ENCODE results near the gene OPRL1. TPM values are rescaled to one million over a fixed set of nuclear protein-coding genes. Genes with fewer than 3 reads are reported as not detected.
A peak's percentile ranks its signal among the peaks of the same experiment; 100 is the strongest.
"Not testable (repeated sequence)": the region's sequence is repeated elsewhere in the genome, so short reads cannot be mapped to it uniquely, and the experiment has no call there.

The OPRL1 gene
- total RNA-seq, 1 experiment from 2014 or later, result 5.0 TPM

DNA sequence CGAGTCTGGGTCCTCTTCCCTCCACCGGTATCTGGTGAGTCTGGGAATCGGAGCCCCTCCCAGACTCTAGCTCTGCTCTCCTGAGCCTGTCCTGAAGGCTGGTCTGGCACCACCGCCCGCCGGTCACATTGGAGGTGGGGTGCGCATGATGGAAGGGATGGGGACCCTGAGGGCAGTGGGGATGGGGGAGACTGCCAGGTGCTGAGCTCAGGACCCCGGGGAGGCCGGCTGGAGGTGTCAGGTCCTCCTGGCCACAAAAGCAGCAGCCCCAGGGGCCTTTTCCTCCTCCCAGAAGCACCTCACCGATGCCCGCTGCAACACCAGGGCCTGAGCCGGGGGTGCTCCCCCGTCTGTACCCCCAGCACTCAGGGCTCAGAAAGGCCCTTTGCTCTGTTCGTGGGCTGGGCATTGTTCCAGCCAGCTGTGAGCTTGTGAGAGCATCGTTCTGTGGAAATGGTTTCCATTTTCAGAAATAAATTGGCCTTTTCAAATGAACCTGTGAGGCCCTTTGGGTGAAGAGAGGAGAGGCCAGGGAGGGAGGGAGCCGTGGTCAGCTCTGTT, 30.0 kb downstream of the OPRL1 start:
- DNase-seq (ENCODE audit: low spot score), result no peak
- in situ Hi-C loops (cut with HindIII; ENCODE audit: low sequenced_read_pairs), result no loop called here

DNA sequence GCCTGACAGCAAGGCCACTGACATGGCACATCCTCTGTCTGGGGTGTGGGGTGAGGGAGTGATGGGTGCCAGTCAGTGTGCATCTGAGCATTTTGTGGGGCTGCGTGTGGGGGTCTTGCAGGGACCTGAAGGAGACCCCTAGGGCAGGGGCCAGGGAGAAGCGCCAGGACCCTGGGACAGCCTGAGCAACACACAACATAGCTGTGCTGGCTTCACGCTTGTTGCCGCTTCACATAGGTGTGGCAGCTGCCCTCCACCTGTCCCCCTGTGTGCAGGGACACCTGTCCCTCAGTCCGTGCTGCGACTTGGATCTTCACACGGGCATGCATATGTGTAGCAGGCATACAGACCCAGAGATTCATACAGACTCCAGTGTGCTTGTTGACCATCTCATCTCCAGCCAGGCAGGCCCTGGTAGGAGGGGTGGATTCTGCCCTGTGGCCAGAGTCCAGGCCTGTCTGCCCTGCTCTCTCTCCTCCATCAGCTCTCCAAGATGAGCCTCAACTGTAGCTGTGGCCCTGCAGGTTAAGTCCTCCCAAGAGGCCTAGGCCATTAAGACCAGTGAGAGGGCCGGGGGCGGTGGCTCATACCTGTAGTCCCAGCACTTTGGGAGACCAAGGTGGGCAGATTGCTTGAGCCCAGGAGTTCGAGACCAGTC, 30.7 kb downstream of the OPRL1 start:
- DNase-seq (ENCODE audit: low spot score), result peak; percentile 42
- in situ Hi-C loops (cut with HindIII; ENCODE audit: low sequenced_read_pairs), result no loop called here

DNA sequence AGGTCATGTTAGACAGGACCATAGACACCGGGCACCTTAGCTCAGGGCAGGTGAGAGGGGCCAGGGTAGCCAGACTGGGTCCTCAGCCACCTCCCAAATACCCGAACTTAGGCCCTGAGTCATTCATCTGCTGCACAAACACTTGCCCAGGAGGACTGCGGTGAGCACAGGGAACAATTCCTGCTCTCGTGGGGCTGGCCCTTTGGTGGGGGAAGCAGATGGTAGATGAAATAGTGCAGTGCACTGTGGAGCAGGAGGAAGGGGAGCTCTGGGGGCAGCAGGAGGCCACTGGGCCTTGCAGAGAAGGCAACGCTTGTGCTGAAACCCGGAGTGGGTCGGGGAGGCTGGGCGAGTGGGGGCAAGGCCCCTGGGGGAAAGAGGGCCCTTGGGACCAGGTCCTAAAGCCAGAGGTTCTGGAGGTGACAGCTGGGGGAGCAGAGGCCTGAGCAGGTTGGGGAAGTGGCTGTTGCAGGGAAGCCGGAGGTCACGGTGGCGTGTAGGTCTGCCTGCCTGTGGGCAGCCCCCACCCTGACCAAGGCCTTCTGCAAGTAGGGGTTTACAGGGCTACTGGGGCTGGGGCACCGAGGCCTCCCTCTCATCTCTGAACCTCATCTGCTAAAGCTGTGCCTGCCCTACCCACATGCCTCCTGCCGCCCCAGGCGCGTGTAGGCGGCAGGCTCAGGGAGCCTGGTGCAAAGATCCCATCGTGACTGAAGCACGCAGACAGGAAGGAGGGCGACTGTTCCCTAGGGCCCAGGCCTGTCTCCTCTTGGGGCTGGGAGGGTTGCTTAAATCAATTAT, 32.2 kb downstream of the OPRL1 start:
- in situ Hi-C loops (cut with HindIII; ENCODE audit: low sequenced_read_pairs), result no loop called here
- DNase-seq (ENCODE audit: low spot score), result no peak

DNA sequence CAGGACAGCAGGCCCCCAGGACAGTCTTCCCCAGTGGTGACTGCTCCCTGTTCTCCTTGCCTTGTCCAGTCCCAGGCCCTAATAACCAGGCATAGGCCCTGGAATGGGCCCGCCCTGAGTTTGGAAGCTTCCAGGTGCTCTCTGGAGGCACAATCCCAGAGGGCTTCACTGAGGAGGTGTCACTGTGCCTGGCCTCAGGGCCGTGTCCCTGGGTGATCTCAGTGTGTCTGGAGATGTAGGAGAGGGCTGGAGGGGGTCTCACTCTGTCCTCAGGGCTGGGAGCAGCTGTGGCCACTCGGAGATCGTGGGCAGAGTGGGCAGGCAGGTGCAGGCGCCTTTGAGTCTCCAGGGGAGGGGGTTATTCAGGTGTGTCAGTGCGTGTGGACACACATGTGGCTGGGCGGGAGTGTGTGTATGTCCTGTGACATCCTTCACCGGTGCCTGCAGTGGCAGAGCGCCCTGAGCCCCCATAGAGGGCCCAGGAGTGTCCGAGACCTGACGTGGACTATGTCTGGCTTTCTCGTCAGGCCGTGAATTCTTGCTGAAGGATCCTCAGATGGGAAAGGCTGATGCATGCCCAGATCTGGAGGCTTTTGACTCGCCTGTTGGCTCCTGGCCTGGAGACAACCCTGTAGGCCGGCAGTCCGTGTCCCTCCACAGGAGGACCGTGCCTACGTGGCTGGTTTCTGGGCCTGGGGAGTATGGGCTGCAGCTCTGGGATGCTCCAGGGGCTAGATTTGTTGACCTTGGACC, 33.0 kb downstream of the OPRL1 start:
- peak; percentile 70 for DNase-seq (ENCODE audit: low spot score)
- in situ Hi-C loops (cut with HindIII; ENCODE audit: low sequenced_read_pairs), result no loop called here

DNA sequence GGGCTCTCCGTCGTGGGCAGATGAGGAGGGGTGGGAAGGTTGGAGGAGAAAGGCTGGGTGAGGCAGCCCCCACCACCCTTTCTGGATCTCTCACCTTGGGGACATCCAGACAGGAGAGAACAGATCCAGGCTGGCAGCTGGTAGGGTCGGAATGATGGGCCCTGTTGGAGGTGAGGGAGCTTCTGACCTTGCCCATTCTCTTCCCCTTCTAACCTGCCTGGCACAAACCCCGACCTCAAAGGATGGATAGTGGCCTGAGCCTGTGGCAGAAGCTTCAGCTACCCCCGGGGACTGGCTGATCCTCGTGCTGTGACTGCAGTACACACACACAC, 33.5 kb downstream of the OPRL1 start:
- peak; percentile 47 for DNase-seq (ENCODE audit: low spot score)
- in situ Hi-C loops (cut with HindIII; ENCODE audit: low sequenced_read_pairs), result no loop called here

DNA sequence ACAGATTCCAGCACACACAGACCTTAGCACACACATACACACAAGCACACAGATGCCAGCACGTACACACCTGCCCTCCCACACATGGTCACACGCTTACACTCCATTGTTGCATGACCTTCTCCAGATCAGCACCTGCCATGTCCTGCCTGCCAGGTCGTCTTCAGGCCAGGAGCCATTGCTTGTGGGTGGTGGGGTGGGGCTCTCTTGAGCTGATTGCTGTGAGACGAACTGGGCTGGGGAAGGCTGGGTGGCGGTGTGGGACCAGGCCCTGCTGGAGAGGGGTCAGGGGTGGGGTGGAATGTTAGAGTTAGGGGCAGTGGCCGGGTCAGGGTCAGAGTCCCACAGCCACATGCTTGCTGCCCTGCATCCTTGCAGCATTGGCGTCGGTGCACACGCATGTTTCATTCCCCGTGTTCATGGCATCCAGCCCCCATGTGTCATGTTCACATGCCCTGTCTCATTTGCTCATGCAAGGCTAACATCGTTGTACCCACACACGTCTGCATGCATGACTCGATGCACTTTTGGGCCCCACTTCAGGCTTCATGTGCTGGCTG, 34.0 kb downstream of the OPRL1 start:
- no peak for DNase-seq (ENCODE audit: low spot score)
- in situ Hi-C loops (cut with HindIII; ENCODE audit: low sequenced_read_pairs), result no loop called here

DNA sequence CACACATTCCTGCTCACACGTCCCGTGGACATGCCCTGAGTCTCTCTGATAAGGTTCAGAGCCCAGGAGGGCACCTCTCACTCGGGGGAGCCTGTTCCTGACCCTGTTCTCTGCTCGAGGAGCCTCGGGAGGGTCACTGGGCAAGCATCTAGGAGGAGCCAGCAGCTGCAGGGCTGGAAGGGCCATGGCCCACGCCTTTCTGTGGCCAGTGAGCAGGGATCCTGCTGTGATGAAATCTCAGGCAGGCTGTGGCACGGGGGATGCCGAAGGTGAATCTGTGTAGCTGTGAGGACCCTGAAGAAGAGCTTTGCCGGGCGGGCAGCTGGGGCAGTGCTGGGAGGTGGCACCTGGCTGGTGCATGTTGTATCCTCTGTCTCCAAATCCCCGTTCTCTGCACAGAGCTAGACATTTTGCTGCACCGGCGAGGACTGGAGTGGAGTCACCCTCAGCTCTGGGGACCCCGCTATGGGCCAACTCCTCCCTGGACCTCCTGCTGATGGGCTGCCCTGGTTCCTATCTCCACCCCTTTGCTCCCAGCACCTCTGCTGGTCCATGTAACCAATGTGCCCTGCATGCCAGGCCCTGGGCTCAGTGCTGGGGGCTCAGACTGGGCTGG, 34.6 kb downstream of the OPRL1 start:
- DNase-seq (ENCODE audit: low spot score), result no peak
- in situ Hi-C loops (cut with HindIII; ENCODE audit: low sequenced_read_pairs), result no loop called here

DNA sequence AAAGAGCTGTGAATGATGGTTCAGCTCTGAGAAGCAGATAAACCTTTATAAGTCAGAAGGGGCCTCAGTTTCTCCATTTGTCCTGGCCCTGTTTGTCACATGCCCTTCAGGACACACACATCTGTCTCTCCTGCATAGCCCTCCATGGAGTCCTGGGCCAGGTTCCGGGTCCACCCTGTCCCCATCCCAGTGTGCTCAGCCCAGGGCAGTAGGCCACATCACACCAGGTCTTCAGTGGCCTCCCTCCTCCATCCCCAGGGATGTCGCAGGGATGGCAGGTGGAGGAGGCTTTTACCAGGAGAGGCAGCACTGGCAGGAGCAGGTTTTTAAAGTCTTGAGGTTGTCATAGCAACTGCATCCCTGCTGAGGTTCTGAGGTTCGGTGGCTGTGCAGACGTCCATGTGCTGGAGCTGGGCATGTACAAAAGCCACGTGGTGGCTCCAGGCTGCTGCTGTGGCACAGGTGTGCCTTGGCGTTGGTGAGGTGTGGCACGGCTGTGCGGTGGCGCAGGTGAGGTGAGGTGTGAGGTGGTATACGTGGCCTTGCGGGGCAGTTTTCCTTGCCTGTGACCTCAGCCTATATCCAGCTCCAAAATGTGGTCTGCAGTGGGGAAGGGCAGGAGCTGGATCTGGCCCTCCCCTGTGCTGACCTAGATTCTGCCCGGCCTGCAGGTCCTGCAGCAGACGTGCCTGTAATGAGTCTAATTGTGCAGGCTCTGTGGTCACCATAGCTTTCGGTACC, 35.5 kb downstream of the OPRL1 start:
- in situ Hi-C loops (cut with HindIII; ENCODE audit: low sequenced_read_pairs), result no loop called here
- peak; percentile 96 for DNase-seq (ENCODE audit: low spot score)

DNA sequence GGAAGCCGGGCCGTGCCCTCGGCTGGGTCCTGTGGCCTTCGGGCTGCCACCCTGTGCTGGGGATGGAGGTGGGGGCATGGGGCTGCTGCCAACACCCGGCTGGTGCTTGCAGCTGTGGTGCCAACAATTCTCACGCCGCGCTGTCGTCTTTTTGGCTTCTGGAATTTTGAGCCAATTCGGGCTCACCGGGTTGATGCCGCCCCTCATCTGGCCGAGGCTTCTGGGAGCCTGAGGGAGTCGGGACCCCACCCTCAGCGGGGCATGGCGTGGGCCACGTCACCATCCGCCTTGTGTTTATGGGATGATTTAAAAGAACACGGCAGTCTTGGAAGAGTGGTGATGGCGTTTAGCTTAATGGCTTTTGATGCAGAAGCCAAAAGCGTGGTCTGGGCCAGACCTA, 36.1 kb downstream of the OPRL1 start:
- in situ Hi-C loops (cut with HindIII; ENCODE audit: low sequenced_read_pairs), result no loop called here
- no peak for DNase-seq (ENCODE audit: low spot score)

DNA sequence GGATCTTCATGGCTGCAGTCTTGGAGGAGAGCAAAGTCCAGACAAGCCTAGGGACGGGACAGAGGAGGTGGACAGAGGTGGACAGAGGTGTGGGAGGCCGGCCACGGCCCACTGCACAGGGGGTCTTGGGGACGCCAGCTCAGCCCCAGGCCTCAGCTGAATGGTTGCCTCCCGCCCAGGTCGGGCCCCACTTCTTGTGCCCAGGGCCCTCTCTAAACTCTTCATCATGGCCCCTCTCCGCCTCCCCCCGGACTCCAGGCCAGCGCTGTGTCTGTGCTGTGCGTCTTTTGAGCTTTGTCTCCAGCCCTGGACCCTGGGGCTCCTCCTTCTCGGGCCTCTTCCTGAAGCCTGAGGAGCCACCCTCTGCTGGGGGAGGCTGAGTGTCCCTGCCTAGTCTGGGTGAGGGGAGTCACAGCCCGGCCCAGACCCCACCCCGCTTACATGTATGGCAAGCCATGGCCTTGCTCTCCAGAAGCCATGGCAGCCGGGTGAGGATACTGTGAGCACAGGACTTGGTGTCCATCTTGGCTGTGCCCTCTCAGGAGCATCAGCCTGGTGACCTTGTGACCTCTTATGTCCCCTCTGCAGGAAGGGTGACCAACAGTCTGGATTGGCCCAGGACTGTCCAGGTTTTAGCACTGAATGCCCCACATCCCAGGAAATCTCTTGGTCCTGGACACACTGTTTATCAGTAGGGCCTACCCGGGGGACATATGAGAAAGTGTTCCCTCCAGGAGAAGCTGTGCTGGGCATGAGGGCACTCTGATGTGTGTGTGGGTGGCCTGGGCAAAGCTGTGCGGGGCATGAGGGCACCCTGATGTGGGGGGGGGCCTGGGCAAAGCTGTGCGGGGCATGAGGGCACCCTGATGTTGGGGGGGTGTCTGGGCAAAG, 36.9 kb downstream of the OPRL1 start:
- in situ Hi-C loops (cut with HindIII; ENCODE audit: low sequenced_read_pairs), result no loop called here
- DNase-seq (ENCODE audit: low spot score), result no peak

DNA sequence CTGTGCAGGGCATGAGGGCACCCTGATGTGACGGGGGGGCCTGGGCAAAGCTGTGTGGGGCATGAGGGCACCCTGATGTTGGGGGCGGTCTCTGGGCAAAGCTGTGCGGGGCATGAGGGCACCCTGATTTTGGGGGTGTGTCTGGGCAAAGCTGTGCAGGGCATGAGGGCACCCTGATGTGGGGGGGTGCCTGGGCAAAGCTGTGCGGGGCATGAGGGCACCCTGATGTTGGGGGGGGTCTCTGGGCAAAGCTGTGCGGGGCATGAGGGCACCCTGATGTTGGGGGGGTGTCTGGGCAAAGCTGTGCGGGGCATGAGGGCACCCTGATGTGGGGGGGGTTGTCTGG, 37.5 kb downstream of the OPRL1 start:
- in situ Hi-C loops (cut with HindIII; ENCODE audit: low sequenced_read_pairs); DNase-seq (ENCODE audit: low spot score): not testable (repeated sequence)

DNA sequence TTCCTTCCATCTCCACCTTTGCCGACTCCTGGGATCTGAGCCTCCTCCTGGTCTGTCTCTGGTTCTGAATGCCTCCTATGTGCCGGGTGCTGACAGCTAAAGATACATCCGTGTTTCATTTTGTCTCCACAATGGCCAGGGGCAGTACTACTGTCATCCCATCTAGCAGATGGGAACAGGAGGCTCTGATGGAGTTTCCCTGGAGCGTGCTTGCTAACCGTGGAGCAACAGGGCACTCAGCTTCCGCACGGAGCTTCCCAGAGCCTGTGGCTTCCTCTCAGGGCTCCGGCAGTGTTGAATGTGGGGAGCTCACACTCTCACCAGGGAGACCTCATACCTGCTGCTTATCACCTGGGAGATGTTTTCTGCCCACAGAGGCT, 39.4 kb downstream of the OPRL1 start:
- peak; percentile 21 for DNase-seq (ENCODE audit: low spot score)
- in situ Hi-C loops (cut with HindIII; ENCODE audit: low sequenced_read_pairs), result no loop called here

DNA sequence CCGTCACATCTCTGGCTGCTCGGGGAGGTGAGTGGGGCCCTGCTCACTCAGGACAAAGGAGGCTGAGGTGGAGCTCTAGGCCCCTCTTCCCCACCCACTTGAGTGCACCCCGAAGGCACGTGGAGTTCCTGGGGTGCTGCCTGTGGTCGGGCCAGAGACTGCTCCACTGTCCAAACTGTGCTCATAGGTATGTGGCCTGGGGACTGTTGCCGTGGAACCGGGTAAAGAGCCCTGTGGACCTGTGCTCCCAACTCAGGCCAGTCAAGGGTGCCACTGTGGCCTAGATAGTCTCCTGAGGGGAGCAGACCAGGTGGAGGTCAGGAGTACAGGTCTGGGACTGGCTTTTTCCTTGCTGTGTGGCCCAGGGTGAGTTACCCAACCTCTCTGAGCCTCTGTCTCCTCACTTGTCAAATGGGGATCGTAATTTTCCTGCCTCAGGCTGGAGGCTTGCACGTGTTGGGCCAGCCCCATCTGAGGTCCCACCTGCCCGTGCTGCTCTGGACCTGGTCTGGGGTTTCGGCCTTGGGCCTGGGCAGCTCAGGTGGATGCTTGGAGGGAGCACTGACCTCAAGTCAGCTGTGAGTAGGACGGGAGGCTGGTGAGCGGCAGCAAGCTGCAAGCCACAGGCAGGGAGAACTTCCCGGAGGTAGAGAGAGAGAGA, 39.9 kb downstream of the OPRL1 start:
- in situ Hi-C loops (cut with HindIII; ENCODE audit: low sequenced_read_pairs), result no loop called here
- no peak for DNase-seq (ENCODE audit: low spot score)

DNA sequence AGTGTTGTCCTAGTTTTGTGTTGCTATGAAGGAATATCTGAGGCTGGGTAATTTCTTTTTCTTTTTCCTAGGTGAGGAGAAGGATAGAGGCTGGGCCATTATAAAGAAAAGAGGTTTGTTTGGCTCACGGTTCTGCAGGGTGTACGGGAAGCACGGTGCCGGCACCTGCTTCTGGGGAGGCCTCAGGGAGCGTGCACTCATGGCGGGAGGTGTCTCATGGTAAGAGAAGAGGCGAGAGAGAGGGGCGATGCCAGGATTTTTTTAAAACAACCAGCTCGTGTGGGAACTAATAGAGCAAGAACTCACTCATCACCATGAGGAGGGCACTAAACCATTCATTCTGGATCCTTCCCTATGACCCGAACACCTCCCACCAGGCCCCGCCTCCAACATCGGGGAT, 41.7 kb downstream of the OPRL1 start:
- in situ Hi-C loops (cut with HindIII; ENCODE audit: low sequenced_read_pairs), result no loop called here
- no peak for DNase-seq (ENCODE audit: low spot score)

DNA sequence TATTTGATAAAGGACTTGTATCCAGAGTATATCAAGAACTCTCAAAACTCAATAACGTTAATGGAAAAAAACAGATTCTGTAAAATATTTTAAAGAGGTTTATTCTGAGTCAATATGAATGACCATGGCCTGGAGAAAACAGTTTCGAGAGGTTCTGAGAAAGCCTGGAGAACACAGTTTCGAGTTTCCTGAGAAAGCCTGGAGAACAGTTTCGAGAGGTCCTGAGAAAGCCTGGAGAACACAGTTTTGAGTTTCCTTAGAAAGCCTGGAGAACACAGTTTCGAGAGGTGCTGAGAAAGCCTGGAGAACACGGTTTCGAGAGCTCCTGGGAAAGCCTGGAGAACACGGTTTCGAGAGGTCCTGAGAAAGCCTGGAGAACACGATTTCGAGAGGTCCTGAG, 43.0 kb downstream of the OPRL1 start:
- DNase-seq (ENCODE audit: low spot score); in situ Hi-C loops (cut with HindIII; ENCODE audit: low sequenced_read_pairs): not testable (repeated sequence)

DNA sequence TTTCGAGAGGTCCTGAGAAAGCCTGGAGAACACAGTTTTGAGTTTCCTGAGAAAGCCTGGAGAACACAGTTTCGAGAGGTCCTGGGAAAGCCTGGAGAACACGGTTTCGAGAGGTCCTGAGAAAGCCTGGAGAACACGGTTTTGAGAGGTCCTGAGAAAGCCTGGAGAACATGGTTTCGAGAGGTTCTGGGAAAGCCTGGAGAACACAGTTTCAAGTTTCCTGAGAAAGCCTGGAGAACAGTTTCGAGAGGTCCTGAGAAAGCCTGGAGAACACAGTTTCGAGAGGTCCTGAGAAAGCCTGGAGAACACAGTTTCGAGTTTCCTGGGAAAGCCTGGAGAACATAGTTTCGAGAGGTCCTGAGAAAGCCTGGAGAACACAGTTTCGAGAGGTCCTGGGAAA, 43.6 kb downstream of the OPRL1 start:
- in situ Hi-C loops (cut with HindIII; ENCODE audit: low sequenced_read_pairs); DNase-seq (ENCODE audit: low spot score): not testable (repeated sequence)

DNA sequence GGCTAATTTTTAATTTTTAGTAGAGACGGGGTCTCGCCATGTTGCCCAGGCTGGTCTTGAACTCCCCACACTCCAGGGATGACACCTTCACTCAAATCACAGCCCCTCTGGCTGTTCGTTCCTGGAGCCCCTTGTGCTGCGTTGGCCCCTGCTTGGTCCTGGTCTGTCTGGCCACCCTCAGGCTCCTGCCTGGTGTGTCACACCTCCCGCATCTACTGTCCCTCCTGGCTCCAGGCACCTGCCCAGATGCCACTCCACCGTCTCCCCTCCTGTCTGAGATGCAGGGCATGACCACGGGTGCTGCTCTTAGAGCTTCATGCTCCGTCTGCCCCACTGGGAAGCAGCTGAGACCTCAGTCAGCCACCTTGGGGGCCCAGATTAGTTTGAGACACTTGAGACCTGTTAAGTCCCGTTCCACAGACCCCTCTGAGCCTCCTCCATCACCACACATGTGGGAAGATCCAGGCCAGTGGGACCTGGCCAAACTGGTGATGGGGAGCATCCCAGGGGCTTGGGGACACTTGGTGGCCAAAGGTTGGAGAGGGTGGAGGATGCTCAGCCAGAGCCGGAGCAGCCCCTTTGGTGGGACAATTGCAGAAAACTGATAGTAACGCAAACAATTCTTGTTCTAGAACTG, 49.4 kb downstream of the OPRL1 start:
- in situ Hi-C loops (cut with HindIII; ENCODE audit: low sequenced_read_pairs), result no loop called here
- no peak for DNase-seq (ENCODE audit: low spot score)

All from G401 (cell line).